ENCODE data around the gene LMCD1.
A peak's percentile ranks its signal among the peaks of the same experiment; 100 is the strongest.

Gene LMCD1

DNA sequence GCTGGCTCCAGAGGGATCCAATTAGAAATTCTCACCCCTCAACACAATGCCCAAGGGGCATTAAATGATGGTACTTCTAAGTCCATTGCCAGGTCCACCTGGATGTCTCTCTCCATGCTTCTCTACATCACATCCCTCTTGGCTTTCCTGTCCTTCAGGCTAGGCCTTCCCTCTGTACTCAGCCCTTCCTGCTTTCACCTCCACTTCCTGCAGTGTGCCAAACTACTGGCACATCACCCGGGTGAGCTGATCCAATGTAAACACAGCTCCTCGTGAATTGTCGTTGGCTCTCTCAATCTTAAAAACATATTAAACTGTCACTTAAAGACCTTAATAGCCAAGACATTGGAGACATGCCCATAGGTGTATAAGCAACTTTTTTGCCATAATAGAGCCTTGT, 4.0 kb downstream of the LMCD1 start:
- DNase-seq: no peak

DNA sequence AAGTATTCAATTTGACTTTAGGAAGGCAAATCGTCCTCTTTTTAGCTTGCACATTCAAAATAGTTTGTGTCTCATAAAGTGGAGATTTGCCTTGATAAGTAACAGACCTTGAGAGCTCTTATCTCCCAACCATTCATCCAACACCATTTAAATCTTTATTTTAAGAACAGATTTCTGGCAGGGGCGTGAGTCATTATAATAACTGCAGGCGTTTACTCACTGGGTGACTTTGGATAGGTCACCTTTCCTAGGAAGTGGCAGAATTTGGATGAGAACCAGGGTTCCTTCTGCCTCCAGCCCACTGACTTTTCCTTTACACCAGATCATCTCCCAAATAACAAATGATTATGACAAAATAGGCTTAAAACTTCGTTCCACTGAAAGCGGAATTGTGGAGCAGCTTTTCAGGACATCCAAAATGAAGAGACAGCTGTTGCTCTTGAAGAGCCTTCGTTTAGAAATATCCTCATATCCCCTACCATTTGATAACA, 5.0 kb downstream of the LMCD1 start:
- DNase-seq: no peak

DNA sequence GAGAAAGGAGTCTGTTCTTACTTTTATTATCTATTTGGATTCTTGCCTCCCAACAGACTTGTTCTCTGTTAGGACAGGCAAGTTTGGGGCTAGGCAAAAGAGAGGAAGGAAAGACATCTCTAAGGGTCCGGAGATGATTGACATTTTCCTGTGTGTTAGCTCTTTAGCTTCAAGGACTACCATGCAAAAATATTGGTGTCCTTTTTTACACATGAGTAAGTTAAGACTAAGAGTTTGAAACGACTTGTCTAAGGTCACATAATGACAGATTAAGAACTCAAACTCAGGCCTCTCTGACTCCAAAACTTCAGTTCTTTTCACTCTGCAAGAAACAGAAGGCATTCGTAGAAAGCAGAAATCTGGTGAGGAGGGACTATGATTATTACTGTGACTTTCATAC, 5.9 kb downstream of the LMCD1 start:
- DNase-seq: no peak

DNA sequence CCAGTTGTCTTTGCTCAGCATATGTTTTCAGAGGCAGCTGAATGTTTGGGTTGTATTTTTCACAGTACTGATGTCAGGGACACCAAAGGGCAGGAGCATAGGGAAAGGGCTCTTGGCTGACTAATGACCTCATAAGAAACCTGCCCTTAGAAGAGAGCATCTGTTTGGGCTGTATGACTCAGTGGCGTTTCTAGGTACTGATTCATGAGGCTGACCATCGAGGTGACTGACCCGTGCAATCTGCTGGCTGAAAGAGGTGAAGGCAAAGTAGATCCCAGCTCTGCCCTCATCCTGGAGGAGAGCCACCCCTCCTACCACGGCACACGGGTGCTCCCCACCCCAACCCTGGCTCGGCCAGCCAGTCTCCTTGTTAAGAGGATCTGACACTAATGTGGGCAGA, 8.3 kb downstream of the LMCD1 start:
- no peak for DNase-seq

DNA sequence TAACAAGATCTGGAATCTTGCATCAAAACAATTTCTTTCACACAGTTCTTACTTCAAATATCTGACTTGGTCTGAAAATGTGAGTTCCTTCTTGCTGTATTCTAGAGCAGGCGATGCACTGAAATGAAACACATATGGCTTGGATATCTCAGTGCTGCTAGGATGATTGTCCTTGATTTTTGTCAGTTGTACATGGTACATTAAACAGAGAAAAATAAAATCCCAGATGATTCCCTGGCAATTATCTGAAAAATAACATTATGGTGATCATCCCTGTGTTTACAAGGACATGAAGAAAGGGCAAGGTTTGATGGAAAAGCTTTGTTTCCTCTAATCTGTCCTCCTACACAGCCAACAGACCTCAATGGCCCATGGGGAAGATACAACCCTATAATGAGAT, 10.6 kb downstream of the LMCD1 start:
- no peak for DNase-seq

DNA sequence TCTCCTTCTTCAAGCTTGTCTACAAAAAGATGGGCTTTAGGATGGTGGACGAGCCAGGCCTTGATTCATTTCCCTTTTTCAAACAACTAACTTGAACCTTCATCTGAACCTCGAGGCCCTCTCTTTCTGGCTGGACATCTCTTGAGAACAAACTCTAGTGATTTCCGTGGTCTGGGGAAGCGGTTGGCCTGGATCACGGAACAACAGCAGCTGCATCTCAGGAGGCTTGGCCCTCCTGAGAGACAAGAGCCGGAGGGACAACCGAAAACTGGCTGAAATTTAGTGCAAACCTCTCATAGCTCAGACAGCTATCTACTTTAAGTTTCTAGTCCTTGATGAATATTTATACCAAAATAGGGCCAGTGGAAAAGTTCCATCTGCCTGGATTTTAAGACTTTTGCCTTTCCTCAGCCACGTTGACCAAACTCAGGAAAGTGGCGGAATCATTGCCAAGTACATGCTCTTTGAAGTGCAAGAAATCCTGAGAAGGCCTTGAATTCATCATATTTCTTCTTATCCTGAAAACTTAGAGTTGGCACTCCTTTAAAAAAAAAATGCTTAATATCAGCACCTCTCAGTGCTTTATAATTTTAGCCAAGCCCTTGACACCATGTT, 14.5 kb downstream of the LMCD1 start:
- DNase-seq: no peak

DNA sequence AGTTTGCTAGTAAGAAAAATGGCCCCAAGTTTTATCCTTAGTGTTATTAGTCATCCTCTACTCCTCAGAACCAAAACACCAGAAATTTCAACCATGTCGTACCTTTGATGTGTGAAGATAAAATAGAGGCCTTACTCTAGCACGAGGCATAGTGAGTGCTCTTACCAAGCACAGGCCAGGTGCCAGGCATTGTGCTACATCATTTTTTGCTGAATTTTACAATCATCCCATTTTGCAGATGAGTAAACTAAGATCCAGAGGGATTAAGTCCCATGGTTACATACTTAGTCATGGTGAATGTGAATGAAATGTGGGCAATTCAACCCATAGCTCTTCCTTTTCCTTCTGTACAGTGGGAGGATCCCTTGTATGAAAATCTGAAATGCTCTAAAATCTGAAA, 15.2 kb downstream of the LMCD1 start:
- no peak for DNase-seq

DNA sequence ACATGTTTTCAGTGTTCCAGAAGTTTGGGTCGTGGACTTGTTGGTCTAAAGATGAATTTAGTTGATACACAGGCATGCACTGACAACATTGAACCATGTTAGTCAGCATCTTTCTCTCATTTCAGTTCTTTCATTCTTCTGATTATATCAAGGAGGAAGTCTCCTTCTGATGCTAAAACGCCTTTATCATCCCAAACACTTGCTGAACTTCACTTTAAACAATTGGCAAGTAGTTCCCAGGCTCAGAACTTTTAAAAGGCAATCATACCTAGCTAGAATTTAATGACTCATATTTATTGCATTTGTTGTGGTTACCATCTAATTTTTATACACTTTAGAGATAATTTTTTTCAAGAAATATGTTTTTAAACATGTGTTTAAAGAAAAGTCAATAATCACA, 15.9 kb downstream of the LMCD1 start:
- DNase-seq: no peak

DNA sequence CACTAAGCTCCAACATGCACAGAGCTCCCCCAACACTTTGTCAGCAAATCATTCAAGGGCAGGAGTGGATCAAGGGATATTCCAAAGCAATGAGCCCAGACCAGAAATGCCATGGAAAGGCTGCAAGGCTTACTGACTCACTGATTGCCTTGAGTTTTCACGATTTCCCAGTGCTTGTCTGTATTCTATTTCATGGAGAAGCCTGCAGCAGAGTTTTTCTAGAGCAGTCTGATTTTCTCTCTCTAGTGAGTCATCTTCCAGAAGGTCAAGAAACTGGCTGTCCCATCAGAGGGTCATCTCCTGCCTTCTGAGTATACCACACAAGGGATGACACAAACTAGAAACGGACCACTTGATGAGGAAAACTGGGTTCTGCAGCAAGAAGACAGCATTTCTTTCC, 16.5 kb downstream of the LMCD1 start:
- no peak for DNase-seq

DNA sequence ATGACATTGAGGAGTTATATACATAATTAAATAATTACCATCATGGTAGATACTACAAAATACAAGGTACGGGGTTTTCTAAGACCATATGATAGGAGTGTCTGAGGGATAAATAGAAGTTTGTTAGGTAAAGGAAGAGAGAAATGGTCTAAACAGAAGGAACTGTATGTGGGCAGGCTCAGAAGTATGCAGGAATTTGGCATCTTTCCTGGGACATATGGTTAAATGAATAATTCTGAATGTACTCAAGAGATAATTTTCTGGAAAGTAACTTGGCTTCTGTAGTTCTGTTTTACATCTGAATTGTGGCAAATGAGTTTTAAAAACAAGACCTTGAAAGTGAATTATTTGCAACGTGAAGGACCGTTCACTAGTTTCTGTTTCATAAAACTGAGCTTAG, 17.5 kb downstream of the LMCD1 start:
- DNase-seq: no peak

DNA sequence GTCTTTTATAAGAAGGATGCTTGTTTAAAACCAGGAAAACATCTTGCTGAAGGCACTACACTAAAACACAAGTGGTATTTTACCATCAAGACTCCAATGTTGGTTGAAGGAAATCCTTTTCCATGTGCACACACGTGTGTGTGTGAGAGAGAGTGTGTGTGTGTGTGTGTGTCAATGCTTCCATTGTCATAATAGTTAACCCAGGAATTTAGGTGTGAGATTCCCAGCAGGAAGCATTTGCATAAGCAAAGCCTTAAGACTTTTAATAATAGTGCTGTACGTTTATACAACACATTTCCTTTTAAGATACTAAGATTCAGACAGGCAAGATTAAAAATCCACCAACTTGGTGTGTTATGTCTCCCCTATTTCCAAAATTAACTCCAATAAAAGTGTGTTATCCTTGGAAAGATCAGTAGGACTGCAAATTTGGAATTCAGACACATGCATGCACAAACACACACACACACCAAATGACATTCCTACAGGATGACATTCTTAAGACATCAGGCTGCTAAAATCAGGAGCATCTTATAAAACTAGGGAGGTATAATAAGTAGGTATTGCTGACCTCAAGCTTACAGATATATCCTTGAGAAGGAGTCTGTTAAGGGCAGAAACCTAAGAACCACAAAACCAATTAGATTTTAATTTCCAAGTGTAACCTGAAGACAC, 18.3 kb downstream of the LMCD1 start:
- DNase-seq: no peak

DNA sequence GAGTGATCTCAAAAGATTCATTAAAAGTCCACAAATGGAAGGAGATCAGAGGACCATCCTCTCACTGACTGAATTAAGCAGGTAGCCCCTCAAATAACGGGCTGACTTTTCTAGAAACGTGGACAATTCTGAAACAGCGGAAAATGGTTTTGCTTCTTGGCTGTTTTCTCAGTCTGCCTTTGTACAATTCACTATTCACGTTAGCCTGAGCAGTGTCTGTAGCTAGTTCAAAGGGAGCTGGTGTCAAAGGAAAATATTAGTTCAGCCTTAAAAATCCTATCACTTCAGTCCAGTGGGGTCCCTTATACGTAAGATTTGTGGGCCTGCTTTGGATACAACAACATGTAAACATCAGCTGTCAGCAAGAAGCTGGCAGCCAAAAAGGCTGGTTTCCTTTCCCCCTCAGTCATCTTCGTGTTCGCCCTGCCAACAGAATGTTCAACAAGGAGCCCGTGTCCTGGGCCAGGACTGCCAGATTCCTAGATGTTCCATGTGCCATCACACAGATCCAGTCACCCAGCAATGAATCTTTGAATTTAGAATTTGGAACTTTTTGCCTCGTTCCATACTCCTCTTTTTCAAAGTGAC, 19.3 kb downstream of the LMCD1 start:
- peak in 7 of 51 donors; percentile 6 to 18 (median 11) for DNase-seq

DNA sequence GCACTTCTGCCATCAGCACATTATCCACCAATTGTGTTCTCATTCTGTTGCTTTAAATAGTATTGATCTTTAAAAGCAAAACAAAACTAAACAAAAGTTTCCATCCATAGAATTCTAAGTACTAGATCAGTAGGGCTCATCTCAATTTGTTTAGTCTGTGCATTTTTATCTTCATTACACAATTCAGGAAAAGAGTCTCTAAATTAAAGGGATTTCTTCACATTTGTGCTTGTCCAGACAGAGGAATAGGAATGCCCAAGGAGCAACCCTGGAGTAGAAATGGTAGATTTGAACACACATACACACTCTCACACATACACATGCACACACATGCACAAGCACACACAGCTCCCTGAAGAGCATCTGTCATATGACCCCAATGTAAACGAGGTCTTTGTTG, 21.4 kb downstream of the LMCD1 start:
- no peak for DNase-seq

DNA sequence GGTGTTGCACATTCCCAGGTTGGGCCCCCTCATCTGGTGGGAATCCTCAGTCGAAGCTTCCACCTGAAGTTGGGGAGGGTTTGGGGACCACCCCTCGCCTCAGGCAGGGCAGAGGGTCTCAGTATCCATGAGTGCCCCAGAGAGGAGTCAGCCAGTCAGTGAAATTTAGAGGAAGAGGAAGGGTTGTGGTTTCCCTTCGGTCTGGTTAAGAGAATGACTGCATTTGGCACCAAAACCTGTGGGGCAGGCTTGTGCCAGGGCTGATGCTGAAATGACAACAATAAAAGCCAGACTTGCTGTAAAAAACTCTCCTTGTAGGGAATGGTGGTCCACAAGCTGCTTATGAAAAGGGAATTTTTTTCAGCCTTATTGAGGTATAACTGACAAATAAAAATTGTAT, 22.6 kb downstream of the LMCD1 start:
- DNase-seq: no peak

DNA sequence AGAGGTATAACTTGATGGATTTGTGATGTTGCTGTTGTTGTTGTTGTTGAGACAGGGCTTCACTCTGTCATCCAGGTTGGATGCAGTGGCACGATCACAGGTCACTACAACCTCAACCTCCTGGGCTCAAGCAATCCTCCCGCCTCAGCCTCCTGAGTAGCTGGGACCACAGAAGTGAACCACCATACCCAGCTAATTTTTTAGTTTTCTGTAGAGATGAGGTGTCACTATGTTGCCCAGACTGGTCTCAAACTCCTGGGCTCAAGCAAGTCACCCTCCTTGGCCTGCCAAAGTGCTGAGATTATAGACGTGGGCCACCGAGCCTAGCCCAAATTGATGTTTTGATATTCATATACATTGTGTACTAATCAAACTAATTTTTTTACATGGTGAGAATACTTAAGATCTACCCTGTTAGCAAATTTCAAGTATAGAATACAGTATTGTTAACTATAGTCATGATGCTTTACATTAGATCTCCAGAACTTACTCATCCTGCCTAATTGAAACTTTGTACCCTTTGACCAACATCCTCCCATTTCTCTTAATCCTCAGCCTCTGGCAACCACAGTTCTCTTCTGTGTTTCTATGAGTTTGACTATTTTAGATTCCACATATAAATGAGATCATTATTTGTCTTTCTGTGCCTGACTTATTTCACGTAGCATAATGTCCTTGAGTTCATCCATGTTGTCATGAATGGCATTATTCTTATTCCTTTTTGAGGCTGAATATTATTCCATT, 23.2 kb downstream of the LMCD1 start:
- no peak for DNase-seq

DNA sequence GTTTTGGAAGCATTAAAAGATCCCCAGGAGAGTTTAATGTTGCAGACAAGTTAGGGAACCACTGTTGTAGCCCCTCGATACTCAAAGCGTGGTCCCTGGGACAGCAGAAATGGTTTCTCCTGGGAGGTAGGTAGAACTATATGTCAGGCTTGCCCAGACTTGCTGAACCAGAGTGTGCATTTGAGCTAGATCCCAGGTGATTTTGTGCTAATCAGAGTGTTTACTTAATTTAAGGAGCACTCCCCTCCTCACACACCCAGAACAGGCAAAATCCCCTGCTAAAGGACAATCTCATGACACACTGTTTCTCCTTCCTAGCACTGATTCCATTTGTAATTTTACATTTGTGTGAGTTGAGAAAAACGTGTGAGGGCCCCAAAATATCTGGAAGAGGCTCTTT, 24.3 kb downstream of the LMCD1 start:
- DNase-seq: no peak

DNA sequence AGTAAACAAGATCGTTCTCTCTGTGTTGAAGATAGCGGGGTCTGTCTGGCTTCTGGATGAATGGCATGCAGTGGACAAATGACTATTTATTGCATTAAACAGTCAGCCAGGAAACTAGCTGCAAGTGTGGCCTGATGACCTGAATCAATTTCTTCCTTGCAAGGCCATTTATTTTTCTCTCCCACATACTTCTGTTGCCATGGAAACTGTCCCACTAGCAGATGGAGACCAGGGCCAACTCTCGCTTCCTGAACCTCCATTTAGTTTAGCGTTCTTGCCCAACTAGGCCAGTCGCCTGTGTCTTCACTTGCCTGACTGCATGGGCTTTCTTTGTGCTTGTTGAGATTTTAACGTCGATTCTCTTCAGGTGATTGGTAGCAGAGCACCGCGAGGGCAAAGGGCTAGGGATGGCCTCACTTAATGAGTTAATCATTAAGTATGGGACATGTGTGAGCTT, 27.6 kb downstream of the LMCD1 start:
- DNase-seq: peak in 23 of 51 donors; percentile 5 to 44 (median 23)

DNA sequence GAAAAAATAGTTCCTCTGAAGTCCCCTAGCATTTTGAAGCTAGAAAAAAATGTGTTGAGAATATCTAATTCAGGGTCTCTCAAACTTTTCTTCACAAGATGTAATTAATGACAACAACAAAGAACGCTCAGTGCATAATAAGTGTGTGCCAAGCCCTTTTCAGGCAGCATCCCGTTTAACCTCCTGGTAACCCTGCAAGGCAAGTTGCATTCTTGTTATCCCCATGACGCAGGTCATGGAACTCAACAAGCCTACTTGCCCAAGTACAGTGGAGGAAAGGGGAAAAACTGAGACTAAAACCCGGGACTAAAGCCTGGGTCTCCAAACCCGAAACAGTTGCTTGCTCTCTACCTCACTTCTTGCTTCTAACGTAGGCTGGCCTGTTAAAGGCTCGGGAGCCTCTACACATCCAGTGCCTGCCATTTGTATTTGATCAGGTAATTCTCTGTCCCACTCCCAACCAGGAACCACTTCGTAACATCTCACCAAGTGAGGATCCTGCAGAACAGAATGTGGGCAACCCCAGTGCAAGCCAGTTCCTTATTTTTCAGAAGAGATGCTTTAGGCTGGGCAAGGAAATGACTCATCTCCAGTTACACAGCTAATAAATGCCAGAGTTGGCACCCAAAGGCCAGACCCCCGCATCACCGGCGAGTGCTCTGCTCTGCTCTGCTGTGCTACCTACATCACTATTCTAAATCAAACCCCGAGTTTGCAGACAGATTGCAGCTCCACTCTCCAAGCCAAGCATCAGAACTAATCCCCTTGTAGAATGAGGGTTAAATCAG, 28.3 kb downstream of the LMCD1 start:
- peak in 1 of 51 donors; percentile 31 for DNase-seq

DNA sequence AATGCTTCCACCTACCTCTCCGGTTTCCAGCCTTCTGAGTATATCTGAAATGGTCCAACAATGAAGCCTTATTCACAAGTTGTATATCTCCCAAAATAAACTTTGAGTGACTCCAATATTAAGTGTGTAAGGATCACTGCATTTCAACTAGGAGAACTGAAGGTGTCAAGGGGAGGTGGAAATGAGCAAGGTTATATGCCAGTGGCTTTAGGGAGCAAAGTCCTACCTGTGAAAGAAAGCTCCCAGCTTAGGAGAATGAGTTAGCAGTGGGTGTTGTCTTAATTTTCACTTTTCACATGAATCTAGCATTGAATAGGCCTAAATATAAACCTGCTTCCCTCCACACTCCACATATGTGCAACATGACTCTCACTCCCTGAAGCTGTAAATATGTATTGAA, 29.0 kb downstream of the LMCD1 start:
- no peak for DNase-seq

DNA sequence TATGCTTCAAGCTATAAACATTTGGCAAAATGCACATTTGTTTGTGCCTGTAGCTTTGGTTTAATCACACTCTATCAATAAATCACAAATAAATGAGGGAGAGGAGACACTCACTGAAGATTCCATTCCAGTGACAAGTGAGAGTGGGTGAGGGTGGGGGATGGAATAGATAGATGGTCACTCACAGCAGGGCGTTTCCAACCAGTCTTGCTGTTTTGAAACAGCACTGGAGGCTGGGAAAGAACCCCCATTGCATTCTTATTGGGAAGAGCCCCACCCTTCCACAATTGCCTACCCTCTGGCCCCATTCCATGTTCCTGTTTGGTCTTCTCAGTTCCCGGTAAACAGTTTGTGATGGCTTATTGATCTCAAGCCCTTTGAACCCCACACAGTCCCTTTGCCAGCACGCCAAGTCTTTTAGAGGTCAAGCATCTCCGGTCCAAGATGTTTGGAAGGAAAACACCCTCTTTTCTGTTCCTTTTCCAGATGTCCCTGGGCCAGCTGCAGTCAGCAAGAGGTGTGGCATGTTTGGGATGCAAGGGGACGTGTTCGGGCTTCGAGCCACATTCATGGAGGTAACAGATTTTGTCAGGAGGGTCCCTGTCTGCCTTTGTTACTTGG, 30.7 kb downstream of the LMCD1 start:
- DNase-seq: no peak

Data from hypothalamus (tissue), 51 donors.